WTC11 (cell line): ENCODE data around the gene ACACA.

Source experiments
- CREB1 ChIP-seq: sonication (generic); formaldehyde crosslinking; IDR thresholded peaks from 2 replicates; pipeline ENCODE4 v1.8.0; 2023; ENCODE audit warnings: mild to moderate bottlenecking, missing genetic modification reagents
- CTCF ChIP-seq: fragments of 200-600 bp; IDR thresholded peaks from 2 replicates; pipeline ENCODE4 v1.8.0; 2022; ENCODE audit warnings: antibody characterized with exemption
- E2F4 ChIP-seq: sonication (generic); formaldehyde crosslinking; IDR thresholded peaks from 2 replicates; pipeline ENCODE4 v1.8.1; 2022; ENCODE audit warnings: low read depth, mild to moderate bottlenecking, moderate library complexity, missing genetic modification reagents, borderline replicate concordance
- ESRRA ChIP-seq: sonication (generic); formaldehyde crosslinking; IDR thresholded peaks from 2 replicates; pipeline ENCODE4 v1.8.1; 2022; ENCODE audit warnings: mild to moderate bottlenecking, missing genetic modification reagents, borderline replicate concordance
- HMGXB4 ChIP-seq: sonication (generic); formaldehyde crosslinking; IDR thresholded peaks from 2 replicates; pipeline ENCODE4 v1.8.1; 2023; ENCODE audit warnings: mild to moderate bottlenecking, moderate library complexity, missing genetic modification reagents
- MAX ChIP-seq: sonication (generic); formaldehyde crosslinking; IDR thresholded peaks from 2 replicates; pipeline ENCODE4 v1.8.0; 2022; ENCODE audit warnings: mild to moderate bottlenecking, missing genetic modification reagents
- USF2 ChIP-seq: sonication (generic); formaldehyde crosslinking; IDR thresholded peaks from 2 replicates; pipeline ENCODE4 v1.8.1; 2023; ENCODE audit warnings: mild to moderate bottlenecking, missing genetic modification reagents, moderate library complexity
- ZNF121 ChIP-seq: sonication (generic); formaldehyde crosslinking; IDR thresholded peaks from 2 replicates; pipeline ENCODE4 v1.8.0; 2023; ENCODE audit warnings: missing genetic modification reagents
- ZNF512 ChIP-seq: sonication (generic); formaldehyde crosslinking; IDR thresholded peaks from 2 replicates; pipeline ENCODE4 v1.8.1; 2022; ENCODE audit warnings: missing genetic modification reagents, borderline replicate concordance

- TF ChIP-seq USF2 (CRISPR knock-in tag): no peak
- no peak for TF ChIP-seq ESRRA (CRISPR knock-in tag)
- no peak for TF ChIP-seq CTCF
- no peak for TF ChIP-seq ZNF121 (CRISPR knock-in tag)
- TF ChIP-seq HMGXB4 (CRISPR knock-in tag): no peak
- TF ChIP-seq E2F4 (CRISPR knock-in tag): no peak
- TF ChIP-seq ZNF512 (CRISPR knock-in tag): no peak
- no peak for TF ChIP-seq CREB1 (CRISPR knock-in tag)
- no peak for TF ChIP-seq MAX (CRISPR knock-in tag)
Observed at GRCh38 chr17:37064206-37064605, 342.4 kb downstream of the ACACA start.
